ENCODE results near the gene ITGA11.

Gene ITGA11

GRCh38 chr15:68332266-68332665, 99.7 kb downstream of the ITGA11 start:
- no peak overlapping the region for H3K4me3 ChIP-seq (replicated peaks; ENCODE audit: insufficient read depth, low read length)
- TF ChIP-seq SPI1 (IDR thresholded peaks at IDR 0.05; ENCODE audit: borderline replicate concordance, low read depth) (no peak), CTCF (IDR thresholded peaks at IDR 0.05; ENCODE audit: insufficient read depth, low read length) (no peak), GABPA (IDR thresholded peaks at IDR 0.05; ENCODE audit: low read depth) (no peak), REST (IDR thresholded peaks at IDR 0.05; ENCODE audit: insufficient replicate concordance, low read depth) (no peak), POLR2AphosphoS5 (IDR thresholded peaks at IDR 0.05; ENCODE audit: low read depth) (no peak)
- H3K27me3 ChIP-seq (ENCODE audit: insufficient read depth, poor library complexity, severe bottlenecking), result no peaks in the 10 kb centered on the region
- no peak for DNase-seq (ENCODE audit: low read depth in 1 of 2, low spot score in 1 of 2)
- H3K27ac ChIP-seq (replicated peaks), result no peak overlapping the region

- H3K27me3 ChIP-seq (ENCODE audit: insufficient read depth, poor library complexity, severe bottlenecking), result no peaks in the 10 kb centered on the region
- TF ChIP-seq CTCF (IDR thresholded peaks at IDR 0.05; ENCODE audit: insufficient read depth, low read length) (no peak), SPI1 (IDR thresholded peaks at IDR 0.05; ENCODE audit: borderline replicate concordance, low read depth) (no peak), REST (IDR thresholded peaks at IDR 0.05; ENCODE audit: insufficient replicate concordance, low read depth) (no peak), POLR2AphosphoS5 (IDR thresholded peaks at IDR 0.05; ENCODE audit: low read depth) (no peak), GABPA (IDR thresholded peaks at IDR 0.05; ENCODE audit: low read depth) (no peak)
- H3K4me3 ChIP-seq (replicated peaks; ENCODE audit: insufficient read depth, low read length), result no peak overlapping the region
- DNase-seq (ENCODE audit: low read depth in 1 of 2, low spot score in 1 of 2), result no peak
- no peak overlapping the region for H3K27ac ChIP-seq (replicated peaks)
These were observed 101.1 kb downstream of the ITGA11 start for GRCh38 chr15:68330901-68331300.

GRCh38 chr15:68330416-68330815, 101.5 kb downstream of the ITGA11 start:
- Histone ChIP-seq H3K27me3 (ENCODE audit: insufficient read depth, poor library complexity, severe bottlenecking) (no peaks in the 10 kb centered on the region), H3K4me3 (replicated peaks; ENCODE audit: insufficient read depth, low read length) (no peak overlapping the region), H3K27ac (replicated peaks) (no peak overlapping the region)
- no peak for DNase-seq (ENCODE audit: low read depth in 1 of 2, low spot score in 1 of 2)
- TF ChIP-seq SPI1 (IDR thresholded peaks at IDR 0.05; ENCODE audit: borderline replicate concordance, low read depth), result no peak
- no peak for TF ChIP-seq REST (IDR thresholded peaks at IDR 0.05; ENCODE audit: insufficient replicate concordance, low read depth)

- Histone ChIP-seq H3K27me3 (ENCODE audit: insufficient read depth, poor library complexity, severe bottlenecking) (no peaks in the 10 kb centered on the region), H3K27ac (replicated peaks) (no peak overlapping the region), H3K4me3 (replicated peaks; ENCODE audit: insufficient read depth, low read length) (no peak overlapping the region)
- DNase-seq (ENCODE audit: low read depth in 1 of 2, low spot score in 1 of 2), result no peak
- TF ChIP-seq CTCF (IDR thresholded peaks at IDR 0.05; ENCODE audit: insufficient read depth, low read length), result no peak
- TF ChIP-seq REST (IDR thresholded peaks at IDR 0.05; ENCODE audit: insufficient replicate concordance, low read depth), result no peak
- TF ChIP-seq GABPA (IDR thresholded peaks at IDR 0.05; ENCODE audit: low read depth), result no peak
- no peak for TF ChIP-seq SPI1 (IDR thresholded peaks at IDR 0.05; ENCODE audit: borderline replicate concordance, low read depth)
- TF ChIP-seq POLR2AphosphoS5 (IDR thresholded peaks at IDR 0.05; ENCODE audit: low read depth), result no peak
These were observed 103.0 kb downstream of the ITGA11 start for GRCh38 chr15:68328964-68329363.

All from HL-60 (cell line).